ENCODE measurements around the gene MAGEB3.
"Not testable (repeated sequence)": the region's sequence is repeated elsewhere in the genome, so short reads cannot be mapped to it uniquely, and the experiment has no call there.

Gene MAGEB3, protein sequence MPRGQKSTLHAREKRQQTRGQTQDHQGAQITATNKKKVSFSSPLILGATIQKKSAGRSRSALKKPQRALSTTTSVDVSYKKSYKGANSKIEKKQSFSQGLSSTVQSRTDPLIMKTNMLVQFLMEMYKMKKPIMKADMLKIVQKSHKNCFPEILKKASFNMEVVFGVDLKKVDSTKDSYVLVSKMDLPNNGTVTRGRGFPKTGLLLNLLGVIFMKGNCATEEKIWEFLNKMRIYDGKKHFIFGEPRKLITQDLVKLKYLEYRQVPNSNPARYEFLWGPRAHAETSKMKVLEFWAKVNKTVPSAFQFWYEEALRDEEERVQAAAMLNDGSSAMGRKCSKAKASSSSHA

DNA sequence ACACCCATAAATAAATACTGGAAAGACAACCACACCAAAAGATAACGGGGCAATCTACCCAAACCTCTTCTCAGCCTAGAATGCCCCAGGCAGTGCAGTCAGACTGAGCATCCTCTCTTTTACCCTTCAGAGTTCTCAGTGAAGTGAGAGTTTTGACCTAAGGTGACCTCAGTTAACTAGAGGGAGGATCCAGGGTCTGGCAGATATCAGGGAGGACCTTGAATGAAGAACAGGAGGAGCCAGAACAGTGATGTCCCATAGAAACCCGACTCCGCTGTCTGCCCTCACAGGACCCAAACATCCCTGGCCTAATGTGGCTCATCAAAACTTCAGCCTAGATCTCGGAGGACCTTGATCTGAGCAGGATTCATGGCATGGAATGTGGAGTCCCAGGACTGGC lies at the start of gene MAGEB3:
MAGEB3 (plus strand) TSS at position 263 of the 400 bp plus-strand sequence. CDS start 5,268 bp downstream, outside the sequence.
- DNase-seq: no peak

DNA sequence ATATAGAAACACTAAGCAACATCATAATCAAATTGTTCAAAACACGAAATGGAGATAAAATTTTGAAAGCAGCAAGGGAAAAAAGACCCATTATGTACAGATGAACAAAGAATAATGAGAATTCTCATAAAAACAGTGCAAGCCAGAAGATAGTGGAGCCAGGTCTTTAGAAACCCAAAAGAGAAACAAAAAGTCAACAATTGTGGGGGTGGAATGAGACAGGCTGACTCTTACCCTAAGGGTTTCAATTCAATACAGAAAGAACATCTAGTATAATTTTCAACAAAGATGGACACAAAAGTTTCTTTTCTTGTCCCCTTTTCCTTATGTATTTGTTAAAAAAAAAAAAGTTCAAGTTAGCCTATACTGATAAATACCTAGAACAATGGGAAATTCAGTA lies 49.1 kb upstream of the MAGEB3 start:
- no peak for DNase-seq

DNA sequence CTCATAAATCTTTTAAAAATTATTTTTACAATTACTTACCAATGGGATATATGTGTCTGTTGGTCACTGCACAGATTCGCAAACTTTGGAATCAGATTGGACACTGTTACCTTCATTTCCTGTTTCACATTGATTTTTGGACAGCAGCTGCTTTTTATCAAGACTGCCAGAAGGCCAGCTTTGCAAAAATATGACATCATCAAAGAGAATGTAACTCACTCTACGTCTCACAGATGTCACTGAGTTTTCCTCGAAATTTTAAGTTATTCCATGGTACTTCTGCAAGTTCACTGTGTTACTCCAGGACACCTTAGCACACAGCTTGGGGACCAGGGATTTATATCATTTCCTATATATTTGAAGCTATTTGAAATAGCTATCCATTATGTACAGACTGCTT lies 46.9 kb upstream of the MAGEB3 start:
- DNase-seq: no peak

DNA sequence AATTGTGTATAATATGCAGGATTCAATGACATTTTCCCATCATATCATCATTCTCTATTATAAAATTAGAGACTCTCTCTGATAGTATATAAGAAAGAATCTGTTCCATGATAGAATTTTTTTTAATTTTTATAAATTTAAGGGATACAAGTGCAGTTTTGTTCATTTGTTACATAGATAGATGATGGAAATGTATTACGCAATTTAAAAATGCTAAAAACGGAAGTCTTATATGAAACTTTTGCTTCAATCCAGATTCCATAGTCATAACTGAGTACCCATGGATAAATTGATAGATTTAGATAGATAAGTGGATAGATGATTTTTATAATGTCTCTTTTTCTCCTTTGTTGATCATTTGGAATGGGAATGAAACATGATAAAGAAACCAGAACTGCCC lies 40.0 kb upstream of the MAGEB3 start:
- DNase-seq: no peak

DNA sequence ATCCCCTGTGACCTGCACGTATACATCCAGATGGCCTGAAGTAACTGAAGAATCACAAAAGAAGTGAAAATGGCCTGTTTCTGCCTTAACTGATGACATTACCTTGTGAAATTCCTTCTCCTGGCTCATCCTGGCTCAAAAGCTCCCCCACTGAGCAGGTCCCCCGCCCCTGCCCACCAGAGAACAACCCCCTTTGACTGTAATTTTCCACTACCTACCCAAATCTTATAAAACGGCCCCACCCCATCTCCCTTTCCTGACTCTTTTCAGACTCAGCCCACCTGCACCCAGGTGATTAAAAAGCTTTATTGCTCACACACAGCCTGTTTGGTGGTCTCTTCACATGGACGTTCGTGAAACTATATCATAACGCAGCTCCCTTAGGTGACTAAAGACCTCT lies 36.5 kb upstream of the MAGEB3 start:
- not testable (repeated sequence) for DNase-seq

DNA sequence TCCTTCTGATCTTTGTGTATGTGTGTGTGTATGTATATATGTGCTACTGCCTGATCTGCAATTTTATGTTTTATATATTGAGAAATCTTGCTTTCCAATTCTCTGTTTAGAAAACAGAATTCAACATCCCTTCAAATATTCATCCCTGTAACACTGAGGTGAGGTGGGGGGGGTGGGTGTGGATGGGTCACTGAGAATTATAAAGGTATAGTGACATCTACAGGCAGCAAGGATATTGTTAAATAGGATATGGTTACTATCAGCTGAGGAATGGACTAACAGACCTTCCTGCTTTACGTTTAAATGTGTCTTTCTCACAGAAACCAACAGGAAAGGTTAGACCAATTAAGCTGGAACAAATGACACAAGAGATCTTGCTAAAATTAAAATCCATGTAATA lies 34.1 kb upstream of the MAGEB3 start:
- DNase-seq: no peak

DNA sequence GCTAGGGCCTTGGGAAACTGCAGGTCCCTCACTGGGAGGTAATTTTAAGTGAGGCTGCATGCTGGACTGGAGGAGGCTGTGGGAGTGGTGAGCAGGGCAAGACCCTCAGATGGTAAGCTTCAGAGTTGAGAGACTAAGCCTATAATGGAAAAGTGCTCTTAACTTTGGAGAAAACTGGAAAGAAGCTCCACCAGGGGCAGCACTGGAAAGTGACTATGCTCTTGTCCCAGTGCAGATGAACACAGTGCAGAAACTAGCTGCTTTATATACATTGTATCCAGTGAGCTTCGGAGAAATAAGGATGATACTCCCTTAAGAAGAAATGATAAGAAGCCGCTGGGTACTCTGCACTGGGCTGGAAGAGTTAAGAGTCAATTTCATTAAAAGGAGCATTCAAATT lies 18.3 kb upstream of the MAGEB3 start:
- no peak for DNase-seq

DNA sequence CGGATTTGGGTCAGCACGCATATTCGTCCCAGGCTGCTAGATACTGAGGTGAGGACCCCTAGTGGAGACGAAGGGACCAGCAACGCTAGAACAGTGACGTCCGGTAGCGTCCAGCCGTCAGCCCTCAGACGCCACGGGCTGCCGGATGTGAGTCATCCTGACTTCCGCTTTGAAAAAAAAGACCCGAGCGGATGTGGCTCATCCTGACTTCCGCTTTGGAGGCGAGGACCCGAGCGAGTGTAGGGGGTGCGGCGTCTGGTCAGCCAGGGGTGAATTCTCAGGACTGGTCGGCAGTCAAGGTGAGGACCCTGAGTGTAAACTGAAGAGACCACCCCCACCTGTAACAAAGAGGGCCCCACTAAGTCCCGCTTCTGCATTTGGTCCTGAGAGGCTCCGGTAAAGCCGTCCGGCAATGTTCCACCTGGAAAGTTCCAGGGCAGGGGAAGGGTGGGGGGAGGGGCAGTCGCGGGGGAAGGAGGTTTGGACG lies 15.1 kb upstream of the MAGEB3 start, which contains the start of gene MAGEB2:
MAGEB2 (plus strand) TSS at position 207 of the 487 bp plus-strand sequence. CDS start 3,018 bp downstream, outside the sequence.
- DNase-seq: no peak

DNA sequence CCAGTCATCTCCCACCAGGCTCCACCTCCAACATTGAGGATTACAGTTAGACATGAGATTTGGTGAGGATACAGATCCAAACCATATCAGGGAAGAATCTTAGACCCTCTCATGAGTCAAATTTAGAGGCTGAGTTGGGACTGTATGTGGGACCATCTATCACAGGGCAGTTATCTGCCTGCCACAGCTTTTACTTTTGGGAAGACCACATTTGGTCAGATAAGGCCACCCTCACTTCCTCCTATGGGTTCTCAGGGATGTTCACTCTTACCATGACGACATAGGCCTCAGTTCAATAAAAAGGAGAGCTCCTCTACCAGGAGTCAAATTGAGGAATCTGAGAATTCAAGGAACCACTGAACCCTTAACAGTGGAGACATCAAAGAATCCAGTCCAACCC lies 13.0 kb upstream of the MAGEB3 start:
- no peak for DNase-seq

DNA sequence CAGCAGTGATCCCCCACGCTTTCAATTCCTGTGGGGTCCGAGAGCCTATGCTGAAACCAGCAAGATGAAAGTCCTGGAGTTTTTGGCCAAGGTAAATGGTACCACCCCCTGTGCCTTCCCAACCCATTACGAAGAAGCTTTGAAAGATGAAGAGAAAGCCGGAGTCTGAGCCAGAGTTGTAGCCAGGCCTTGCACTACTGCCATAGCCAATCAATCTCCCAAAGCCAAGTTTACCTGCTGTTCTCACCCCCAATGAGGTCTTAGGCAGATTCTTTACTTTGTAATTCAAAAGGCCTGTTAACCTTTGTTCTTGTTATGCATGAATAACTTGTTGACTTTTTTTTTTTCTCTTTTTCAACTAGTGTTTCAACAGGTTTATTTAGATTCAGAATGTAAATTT lies 11.1 kb upstream of the MAGEB3 start:
- no peak for DNase-seq

DNA sequence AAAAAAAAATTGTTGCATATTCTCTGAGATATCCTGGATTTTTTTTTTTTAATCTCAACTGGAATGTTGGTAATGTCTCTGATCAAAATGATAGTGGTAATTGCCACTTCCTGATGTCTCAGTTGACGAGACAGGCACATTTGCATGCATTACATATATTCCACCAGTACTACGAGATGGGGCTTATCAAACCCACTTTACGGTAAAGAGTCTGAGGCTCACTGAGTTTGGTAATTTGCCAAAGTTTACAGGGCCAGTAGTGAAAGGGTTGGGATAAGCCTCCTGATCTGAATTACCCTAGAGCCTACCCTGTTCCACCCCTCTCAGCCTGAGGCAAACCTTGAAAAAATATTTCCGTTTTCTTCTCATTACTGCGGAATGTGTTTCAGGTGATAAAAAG lies 9.8 kb upstream of the MAGEB3 start:
- no peak for DNase-seq

DNA sequence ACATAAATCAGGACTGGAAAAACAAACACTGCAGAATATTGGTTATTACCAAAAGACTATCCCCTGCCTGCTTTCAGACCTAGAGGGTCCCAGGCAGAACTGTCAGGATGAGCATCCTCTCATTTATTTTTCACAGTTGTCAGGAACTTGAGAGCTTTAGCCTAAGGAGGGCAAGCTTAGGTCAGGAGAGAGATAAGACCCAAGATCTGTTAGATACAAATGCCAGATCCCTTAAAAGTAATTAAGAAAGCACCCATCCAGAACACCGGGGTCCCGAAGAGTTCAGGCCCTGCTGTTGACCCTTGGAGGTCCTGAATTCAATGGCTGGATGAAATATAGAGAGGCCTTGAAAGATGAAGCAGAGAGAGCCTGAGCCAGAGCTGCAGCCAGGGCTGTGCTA lies 5.9 kb upstream of the MAGEB3 start:
- DNase-seq: no peak

DNA sequence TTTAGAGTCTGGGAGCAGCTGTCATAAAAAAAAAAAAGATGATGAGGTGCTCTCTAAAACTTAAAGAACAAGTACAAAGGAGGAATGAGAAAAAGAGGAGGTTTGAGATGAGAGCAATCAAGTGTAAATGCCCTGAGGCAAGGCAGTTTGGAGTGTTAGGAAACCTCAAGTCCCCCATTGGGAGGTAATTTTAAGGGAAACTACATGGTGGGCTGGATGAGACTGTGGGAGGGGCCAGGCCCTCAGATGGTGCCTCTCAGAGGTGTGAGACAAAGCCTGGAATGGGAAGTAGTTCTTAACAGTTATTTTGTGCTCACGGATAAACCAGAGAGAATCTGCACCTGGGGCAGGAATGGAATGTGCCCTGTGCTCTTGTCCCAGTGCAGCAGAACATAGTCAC lies 1.9 kb upstream of the MAGEB3 start:
- DNase-seq: no peak

DNA sequence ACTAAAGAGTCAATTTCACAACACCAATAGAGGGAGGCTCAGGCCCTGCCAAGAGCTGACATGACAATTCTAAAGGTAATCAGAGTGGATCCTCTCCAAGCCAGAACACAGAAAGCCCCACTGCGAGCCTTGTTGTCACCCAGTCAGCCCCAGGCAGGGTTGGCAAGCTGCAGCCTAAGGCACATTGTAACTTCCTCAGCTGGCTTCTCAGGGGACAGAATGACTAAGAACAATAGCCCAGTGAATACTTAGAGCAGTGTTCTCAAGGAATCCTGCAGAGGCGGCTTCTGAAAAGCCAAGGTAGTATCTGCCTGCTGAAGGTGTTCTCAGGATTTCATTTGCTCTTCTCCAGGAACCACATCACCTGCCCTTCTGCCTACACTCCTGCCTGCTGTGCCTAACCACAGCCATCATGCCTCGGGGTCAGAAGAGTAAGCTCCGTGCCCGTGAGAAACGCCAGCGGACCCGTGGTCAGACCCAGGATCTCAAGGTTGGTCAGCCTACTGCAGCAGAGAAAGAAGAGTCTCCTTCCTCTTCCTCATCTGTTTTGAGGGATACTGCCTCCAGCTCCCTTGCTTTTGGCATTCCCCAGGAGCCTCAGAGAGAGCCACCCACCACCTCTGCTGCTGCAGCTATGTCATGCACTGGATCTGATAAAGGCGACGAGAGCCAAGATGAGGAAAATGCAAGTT lies 11.4 kb downstream of the MAGEB3 start, which contains the start of gene MAGEB4:
MAGEB4 (plus strand) TSS at position 277 of the 692 bp plus-strand sequence; CDS start at position 413, 136 bp downstream.
- no peak for DNase-seq

DNA sequence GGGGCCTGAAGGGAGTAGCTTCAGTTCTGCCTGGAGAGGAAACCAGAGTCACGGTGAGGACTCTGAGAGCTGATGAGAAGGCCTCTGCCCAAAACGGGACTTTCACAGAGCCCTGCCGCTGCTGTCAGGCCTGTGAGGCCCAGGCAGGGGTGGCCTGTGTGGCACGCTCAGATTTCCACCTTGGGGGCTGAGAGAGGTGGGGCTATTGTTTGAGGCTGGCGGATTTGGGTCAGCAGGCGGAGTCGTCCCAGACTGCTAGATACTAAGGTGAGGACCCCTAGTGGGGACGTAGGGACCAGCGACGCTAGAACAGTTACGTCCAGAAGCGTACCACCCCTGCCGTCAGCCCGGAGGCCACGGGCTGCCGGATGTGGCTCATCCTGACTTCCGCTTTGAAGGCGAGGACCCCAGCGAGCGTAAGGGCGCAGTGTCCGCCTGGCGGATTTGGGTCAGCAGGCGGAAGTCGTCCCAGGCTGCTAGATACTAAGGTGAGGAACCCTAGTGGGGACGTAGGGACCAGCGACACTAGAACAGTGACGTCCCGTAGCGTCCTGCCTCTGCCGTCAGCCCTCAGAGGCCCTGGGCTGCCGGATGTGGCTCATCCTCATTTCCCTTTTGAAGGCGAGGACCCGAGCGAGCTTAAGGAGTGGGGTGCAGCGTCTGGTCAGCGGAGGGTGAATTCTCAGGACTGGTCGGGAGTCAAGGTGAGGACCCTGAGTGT lies 16.5 kb downstream of the MAGEB3 start, which contains the start of gene MAGEB1:
MAGEB1 (plus strand) TSS at position 378 of the 721 bp plus-strand sequence. CDS start 3,348 bp downstream, outside the sequence.
- no peak for DNase-seq

DNA sequence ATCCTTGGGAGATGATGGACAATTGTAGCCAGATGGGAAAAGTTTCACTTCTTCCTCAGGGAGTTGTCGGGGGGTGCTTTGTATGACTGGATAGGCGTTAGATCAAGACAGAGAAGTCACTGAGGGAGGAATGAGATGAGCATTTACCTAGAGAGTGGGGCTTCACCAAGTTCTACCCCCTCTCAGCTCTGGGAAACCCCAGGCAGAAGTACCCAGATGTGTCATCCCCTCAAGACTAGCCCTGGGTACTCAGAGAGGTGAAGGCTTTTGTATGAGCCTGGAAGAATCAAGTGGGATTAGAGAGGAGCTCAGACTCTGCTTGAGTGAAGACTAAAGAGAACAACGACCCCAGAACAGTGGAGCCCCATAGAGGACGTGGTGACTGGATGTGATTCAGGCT lies 18.4 kb downstream of the MAGEB3 start:
- no peak for DNase-seq

DNA sequence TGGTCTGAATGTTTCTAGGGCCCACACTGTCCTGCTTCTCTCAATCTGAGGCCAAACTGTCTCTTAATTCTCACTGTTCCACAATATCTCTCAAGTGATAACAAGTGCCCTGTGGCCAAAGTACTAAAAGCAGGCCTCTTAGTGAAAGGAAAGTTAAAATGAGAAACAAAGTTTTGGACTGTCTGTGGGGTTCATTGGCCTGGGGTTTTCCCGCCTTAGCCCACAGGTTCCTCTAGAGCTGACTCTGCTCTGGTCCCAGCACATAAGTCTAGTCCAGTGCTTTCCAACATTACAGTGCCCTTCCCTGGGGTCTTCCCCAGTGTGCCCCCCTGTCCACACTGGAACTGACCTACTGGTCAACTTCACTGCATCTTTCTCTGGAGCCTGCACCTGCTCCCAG lies 22.8 kb downstream of the MAGEB3 start:
- no peak for DNase-seq

DNA sequence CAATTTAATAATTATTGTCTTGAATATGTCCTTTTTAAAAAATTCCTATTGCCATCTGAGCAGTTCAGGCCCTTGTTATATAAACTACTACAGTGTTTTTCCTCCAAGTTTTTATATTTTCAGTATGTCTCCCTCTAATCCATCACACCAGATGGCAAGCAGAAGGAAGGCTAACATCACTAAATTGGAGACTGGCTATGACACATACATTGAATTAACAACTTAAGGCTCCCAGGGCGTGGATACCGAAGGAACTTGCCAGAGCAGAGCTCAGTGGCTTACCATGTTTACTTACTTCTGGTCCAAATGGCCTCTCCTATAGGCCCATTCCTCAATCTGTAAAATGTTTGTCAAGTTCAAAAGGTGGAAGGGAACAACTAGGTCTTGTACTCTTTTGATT lies 29.5 kb downstream of the MAGEB3 start:
- no peak for DNase-seq

DNA sequence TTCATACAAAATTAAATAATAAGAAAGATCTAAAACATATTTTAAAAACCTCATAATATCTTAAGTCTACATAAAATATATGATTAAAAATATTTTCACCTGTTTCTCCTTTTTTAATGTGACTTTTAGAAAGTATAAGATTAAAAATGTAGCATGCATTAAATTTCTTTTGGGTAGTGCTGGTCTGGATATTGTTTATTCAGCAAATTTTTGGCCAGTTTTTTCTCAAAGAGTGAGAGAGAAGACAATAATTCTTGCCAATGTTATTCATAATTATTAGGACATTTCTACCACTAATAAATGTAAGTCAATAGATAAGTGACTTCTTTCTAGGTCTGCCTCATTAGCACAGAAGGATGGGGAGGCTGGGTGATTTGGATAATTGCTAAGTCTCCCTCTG lies 30.6 kb downstream of the MAGEB3 start:
- DNase-seq: no peak

DNA sequence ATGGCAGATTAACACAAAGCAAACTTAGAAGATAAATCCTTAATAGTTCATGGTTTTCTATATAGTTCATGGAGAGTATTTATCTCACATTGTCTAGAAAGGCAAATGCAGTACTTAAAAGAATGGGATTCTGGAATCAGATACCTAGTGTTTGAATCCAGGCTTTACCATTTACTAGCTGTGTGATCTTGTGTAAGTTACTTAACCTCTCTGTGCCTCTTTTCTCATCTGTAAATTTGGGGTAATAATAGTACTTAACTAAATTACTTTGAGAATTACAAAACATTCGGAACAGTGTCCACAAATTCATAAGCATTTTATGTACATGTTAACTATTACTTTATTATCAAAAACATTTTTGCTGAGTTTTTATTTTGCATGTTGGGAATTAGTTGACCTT lies 32.3 kb downstream of the MAGEB3 start:
- no peak for DNase-seq

DNA sequence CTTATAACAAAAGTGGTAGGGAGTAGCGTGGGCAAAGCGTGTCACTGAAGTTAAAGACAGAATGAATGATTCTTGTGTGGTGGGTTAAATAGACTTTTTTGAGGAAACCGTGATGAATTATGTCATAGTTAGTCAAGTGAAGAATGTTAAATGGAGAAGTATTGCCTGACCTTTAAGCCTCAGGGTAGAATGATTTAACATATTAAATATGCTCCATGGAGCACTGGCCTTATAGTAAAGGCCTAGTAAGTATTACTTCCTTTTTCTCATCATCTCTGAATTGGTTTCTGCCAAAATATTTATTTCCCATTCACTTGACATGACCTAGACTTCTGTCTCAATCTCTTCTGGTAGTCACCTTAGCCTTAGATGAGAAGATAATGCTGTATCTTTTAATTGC lies 40.2 kb downstream of the MAGEB3 start:
- no peak for DNase-seq

DNA sequence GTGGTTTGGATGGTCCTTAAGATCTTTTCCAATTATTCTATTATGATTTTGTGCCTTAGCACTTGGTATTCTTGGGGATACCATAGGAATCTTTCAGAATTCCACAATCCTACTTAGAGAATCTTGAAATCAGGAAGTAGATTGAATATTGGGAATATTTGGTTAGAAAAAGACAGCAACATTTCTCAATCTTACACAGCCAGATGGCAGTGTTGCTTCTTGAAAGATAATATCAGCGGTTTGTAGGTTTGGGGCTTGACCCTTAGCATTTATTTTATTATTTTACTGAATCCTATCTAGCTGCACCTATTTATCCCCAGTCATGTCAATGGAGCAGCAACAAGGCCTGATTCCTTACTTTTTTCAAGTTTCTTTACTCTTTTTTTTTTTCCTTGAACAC lies 45.0 kb downstream of the MAGEB3 start:
- no peak for DNase-seq

DNA sequence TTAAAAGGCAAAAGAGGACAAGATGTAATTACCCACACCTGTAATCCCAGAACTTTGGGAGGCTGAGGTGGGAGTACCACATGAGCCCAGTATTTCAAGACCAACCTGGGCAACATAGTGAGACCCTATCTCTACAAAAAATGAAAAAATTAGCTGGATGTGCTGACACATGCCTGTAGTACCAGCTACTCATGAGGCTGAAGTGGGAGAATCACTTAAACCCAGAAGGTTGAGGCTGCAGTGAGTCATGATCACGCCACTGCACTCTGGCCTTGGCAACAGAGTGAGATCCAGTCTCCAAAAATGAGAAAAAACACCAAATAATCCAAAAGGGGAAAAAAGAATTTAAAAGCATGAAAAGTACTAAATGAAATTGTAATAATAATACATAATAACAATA lies 47.9 kb downstream of the MAGEB3 start:
- DNase-seq: no peak
